Suppressor macrophage treated with lipopolysaccharide for 4 hours (primary cell): Measurements from ENCODE around the gene SEC22C.
"Not testable (repeated sequence)": the region's sequence is repeated elsewhere in the genome, so short reads cannot be mapped to it uniquely, and the experiment has no call there.

ENCODE experiments used
- DNase-seq: peaks from one replicate; pipeline ENCODE4 v3.0.0-alpha.2; 2020

The SEC22C gene

GRCh38 chr3:42579346-42579745, 2.4 kb downstream of the SEC22C start:
- DNase-seq: not testable (repeated sequence)

- no peak for DNase-seq
Observed at GRCh38 chr3:42578054-42578453, 3.7 kb downstream of the SEC22C start.

- no peak for DNase-seq
Observed at GRCh38 chr3:42575137-42575741, 6.5 kb downstream of the SEC22C start.

- DNase-seq: peak; percentile 32
Observed at GRCh38 chr3:42572278-42572677, 9.5 kb downstream of the SEC22C start.

- no peak for DNase-seq
Observed at GRCh38 chr3:42569593-42570142, 12.1 kb downstream of the SEC22C start.

GRCh38 chr3:42562047-42562907, 19.5 kb downstream of the SEC22C start:
- no peak for DNase-seq

- no peak for DNase-seq
Observed at GRCh38 chr3:42557854-42558253, 23.9 kb downstream of the SEC22C start.

GRCh38 chr3:42556817-42557216, 24.9 kb downstream of the SEC22C start:
- DNase-seq: not testable (repeated sequence)

GRCh38 chr3:42556089-42556632, 25.6 kb downstream of the SEC22C start:
- no peak for DNase-seq

- no peak for DNase-seq
Observed at GRCh38 chr3:42552830-42553229, 28.9 kb downstream of the SEC22C start.

GRCh38 chr3:42550250-42550649, 31.5 kb downstream of the SEC22C start:
- DNase-seq: no peak

- DNase-seq: no peak
Observed at GRCh38 chr3:42549131-42549530, 32.6 kb downstream of the SEC22C start.

- peak; percentile 62 for DNase-seq
Observed at GRCh38 chr3:42547401-42547945, 34.3 kb downstream of the SEC22C start.

- DNase-seq: no peak
Observed at GRCh38 chr3:42546691-42547213, 35.0 kb downstream of the SEC22C start.

- DNase-seq: no peak
Observed at GRCh38 chr3:42545284-42545900, 36.4 kb downstream of the SEC22C start.

GRCh38 chr3:42544492-42545283, 37.1 kb downstream of the SEC22C start:
- no peak for DNase-seq

GRCh38 chr3:42541079-42541478, 40.7 kb downstream of the SEC22C start:
- DNase-seq: no peak

- DNase-seq: peak; percentile 54
Observed at GRCh38 chr3:42539871-42540714, 41.7 kb downstream of the SEC22C start.

GRCh38 chr3:42537350-42537749, 44.4 kb downstream of the SEC22C start:
- DNase-seq: no peak

GRCh38 chr3:42535981-42536784, 45.6 kb downstream of the SEC22C start:
- DNase-seq: peak; percentile 56
